Germinal center (tissue), 1 donor: ENCODE data around the gene TRPM5.

Source experiments
- DNase-seq: peaks from one replicate; pipeline ENCODE4 v3.0.0; 2012; ENCODE audit warnings: mixed read lengths, low spot score

The TRPM5 gene

DNA sequence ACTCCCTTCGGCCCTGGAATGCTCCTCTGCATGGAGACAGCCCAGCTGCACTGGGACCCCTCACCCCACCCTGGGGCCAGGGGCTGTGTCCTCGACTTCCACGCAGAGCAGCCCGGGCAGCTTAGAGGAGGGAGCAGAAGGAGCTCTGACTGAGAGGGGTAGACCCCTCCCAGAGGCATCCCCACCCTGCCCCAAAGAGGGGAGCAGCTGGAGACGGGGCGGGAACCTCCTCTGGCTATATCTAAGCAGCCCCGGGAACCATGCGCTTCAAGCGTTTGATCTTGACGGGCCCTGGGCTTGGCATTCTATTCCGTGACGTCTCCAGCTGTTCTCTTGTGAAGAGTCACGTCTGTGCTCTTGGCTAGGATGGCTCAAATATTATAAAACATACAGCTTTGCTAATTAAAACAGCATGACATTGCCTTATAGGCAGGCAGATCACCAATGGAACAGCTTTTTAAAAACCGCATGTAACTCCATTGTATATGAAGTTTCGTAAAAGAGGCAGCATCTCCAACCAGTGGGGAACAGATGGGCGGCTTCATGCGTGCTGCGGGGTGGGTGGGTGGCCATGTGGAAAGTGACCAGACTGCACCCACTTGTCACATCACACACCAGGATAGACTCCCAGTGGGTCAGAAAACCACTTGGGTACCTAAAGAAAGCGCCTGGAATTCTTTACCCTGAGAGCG lies 8.2 kb upstream of the TRPM5 start:
- no peak for DNase-seq

GRCh38 chr11:2451916-2452315 lies 7.6 kb upstream of the TRPM5 start:
- no peak for DNase-seq

DNA sequence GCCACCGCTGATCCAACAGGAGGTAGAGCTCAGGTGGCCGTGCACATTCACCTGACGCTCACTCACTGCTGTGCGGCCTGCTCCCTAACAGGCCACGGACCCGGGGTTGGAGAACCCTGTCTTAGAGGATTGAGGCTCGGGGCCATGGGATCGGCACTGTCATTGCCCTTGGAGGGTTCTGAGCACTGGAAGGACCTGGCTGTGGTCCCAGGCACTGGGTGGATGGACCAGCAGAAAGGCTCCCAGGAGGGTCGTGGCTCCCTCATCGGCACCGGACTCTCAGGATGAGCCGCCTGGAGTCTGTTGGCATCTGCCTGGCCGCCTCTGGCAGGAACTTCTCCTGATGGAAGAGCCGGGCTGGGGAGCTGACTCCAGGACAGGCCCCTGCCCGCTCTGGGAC lies 7.0 kb upstream of the TRPM5 start:
- no peak for DNase-seq

GRCh38 chr11:2450321-2451041 lies 6.2 kb upstream of the TRPM5 start:
- DNase-seq = no peak

GRCh38 chr11:2449548-2450320 lies 5.4 kb upstream of the TRPM5 start:
- no peak for DNase-seq

- no peak for DNase-seq
These were observed 4.6 kb upstream of the TRPM5 start for GRCh38 chr11:2448661-2449547.

GRCh38 chr11:2447951-2448650 lies 3.8 kb upstream of the TRPM5 start:
- DNase-seq = no peak

DNA sequence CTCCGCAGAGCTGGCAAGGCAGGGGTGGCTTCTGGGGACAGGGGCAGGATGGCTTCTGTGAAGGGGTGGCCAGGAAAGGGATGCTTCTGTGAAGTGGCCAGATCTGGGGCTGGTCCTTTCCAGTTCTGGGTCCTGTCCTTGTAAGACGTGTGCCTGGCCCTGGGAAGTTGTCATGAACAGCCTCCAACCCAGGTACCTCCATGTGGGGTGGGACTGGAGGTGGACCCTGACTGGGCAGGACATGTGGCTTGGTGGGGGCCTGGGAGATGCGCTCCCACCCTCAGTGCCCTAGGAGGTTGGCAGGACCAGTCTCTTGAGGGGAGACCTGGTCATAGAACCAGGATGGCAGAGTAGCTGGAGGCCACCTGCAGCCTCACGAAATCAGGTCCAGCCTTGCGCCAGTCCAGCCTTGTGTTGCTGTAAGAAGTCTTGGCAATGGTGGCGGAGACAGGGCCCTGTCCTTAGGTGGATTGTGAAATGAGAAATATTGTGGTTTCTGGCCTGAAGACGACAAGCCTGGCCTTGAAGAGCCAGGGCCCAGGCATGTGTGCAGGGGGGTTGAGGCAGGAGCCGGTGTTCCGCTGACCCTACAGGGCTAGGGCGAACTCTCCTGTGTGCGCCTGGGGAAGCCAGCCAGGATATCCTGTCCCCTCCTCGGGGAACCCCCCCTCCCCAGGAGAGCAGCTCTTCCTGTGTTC lies 3.1 kb upstream of the TRPM5 start:
- DNase-seq = no peak

GRCh38 chr11:2446590-2447252 lies 2.4 kb upstream of the TRPM5 start:
- DNase-seq = peak; percentile 68

DNA sequence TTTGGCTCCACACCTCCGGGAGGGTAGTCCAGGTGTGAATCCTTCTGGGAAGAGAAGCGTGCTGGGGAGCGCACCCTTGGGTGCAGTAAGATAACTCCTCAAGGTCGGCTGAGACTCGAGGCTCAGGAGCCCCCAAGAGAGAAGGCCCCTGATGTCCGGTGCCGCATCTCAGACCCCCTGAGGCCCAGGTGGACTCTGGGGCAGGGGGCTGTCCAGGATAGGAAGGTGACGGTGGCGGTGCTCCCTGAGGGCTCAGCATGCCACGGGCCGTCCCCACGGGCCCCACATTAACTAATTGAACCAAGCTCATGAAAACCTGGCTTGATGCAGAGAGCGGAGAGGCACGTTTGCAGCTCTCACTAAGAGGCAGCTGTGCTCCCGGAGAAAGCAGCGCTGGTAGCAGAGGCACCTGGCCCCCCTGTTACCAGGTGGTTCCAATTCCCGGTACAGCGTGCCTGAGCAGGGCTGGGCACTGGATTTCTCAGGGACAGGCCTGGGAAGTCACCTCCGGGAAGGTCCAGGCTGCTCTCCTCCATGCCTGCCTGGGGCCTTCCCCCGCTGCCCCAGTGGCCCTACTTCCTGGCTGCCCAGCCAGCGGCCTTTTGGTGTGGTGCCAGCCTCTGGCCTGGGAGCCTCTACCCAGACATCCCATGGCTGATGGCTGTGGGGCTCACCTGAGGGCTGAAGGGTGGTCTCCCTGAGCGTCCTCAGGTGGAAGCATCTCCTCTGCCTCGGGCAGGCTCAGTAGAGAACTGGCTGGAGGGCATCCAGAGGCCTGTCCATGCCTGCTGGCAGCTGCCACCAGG lies 1.6 kb upstream of the TRPM5 start:
- no peak for DNase-seq

DNA sequence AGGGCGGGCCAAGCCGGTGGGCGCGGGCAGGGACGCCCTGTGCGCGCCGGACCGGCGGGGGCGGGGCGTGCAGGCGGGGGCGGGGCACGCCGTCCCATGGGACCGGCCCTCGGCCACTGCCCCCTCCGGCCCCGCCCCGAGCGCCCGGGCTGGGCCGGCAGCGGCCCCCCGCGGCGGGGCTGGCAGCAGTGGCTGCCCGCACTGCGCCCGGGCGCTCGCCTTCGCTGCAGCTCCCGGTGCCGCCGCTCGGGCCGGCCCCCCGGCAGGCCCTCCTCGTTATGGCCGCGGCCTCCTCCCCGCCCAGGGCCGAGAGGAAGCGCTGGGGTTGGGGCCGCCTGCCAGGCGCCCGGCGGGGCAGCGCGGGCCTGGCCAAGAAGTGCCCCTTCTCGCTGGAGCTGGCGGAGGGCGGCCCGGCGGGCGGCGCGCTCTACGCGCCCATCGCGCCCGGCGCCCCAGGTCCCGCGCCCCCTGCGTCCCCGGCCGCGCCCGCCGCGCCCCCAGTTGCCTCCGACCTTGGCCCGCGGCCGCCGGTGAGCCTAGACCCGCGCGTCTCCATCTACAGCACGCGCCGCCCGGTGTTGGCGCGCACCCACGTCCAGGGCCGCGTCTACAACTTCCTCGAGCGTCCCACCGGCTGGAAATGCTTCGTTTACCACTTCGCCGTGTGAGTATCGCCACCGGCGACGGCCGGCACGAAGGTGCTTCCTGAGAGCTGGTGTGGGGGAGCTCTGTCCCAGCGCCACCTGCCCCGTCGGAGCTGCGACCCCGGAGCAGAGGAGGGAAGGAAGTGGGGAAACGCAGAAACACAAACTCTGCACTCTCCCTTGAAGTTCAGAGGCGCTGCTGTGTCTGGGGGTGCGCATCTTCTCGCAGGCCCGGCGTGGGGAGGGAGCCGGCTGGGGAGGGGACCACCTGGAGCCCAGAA lies 769 bp upstream of the TRPM5 start, which contains the start of gene KCNQ1:
TSS of gene KCNQ1 (plus strand) at position 188 of the 925 bp plus-strand sequence. CDS start at position 279, 91 bp downstream.
- peak; percentile 88 for DNase-seq

- DNase-seq = no peak
These were observed 908 bp downstream of the TRPM5 start for GRCh38 chr11:2443406-2443805.

GRCh38 chr11:2442589-2442988 lies 1.7 kb downstream of the TRPM5 start:
- DNase-seq = no peak

- DNase-seq = no peak
These were observed 3.1 kb downstream of the TRPM5 start for GRCh38 chr11:2441171-2441570.

DNA sequence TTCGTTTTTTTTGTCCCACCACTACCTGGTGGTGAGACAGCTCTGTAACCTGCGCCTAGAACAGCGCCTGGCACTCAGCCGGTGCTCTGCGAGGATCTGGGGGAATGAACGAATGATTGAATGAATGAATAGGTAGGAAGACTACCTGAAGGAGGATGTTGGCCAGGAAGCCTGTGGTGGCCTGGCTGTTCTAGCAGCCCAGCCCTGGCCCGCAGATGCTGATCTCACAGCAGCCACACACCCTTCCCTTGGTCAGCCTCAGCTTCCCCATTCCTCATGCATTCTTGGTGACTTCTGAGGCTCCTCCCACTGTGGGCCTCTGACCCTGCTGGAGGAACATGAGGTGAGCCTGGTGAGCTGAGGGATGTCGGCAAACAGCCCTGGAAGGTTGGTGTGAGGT lies 3.7 kb downstream of the TRPM5 start:
- DNase-seq = no peak

- no peak for DNase-seq
These were observed 4.5 kb downstream of the TRPM5 start for GRCh38 chr11:2439820-2440219.

DNA sequence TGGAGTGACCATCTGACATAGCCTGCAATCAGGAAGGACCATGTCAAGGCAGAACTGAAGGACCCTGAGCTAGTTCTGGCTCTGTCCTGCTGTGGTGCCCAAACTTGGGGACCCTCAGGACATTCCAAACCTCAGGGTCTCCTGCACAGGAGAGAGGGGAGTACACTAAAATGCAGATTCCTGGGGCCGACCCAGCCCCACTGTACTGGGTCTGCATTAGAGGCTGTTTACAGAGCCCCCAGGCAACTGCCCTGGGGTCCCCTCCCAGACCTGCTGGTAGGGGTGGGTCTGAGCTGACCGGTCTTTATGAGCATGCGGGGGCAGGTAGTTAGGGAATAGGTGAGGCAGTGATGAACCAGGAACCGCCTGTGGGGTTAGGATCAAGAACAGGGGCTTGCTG lies 6.8 kb downstream of the TRPM5 start:
- DNase-seq = no peak

DNA sequence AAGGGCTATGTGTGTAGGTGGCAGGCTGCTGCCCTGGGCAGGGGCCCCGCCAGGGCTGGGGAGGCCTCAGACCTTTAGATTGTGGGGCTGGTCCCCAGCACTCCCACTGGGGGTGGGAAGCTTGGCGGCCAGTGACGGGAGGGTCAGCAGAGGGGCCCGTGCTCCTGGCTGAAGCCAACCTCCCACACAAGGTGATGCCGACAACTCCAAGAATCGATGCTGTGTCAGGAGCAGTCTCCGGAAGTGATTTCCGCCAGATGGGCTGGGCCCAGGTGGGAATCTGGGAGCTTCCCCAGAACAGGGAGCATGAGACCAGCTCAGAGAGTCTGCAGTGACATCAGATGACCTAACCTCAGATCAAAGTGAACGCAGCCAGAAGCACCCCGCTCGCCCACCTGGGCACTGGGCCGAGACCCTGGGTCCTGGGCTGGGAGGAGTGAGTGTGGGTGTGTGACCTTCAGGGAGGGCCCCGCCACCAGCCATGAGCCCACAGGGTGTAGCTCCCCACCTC lies 7.7 kb downstream of the TRPM5 start:
- DNase-seq = no peak
